HepG2 (cell line): ENCODE data around the gene FGD4. TPM values are rescaled to one million over a fixed set of nuclear protein-coding genes. Genes with fewer than 3 reads are reported as not detected.

Experiments
- CEBPG ChIP-seq: IDR thresholded peaks from 2 replicates; pipeline ENCODE4 v1.6.1; 2016
- FOXP1 ChIP-seq, 2 experiments: fragments of 450-650 bp in 1 of 2; IDR thresholded peaks; 2 replicates each; pipeline ENCODE4 v1.6.1; 2017 to 2018; ENCODE audit warnings: antibody characterized with exemption in 1 of 2
- HIVEP1 ChIP-seq: sonication (generic); formaldehyde crosslinking; IDR thresholded peaks from 2 replicates; pipeline ENCODE4 v1.4.0; 2020; ENCODE audit warnings: mild to moderate bottlenecking, missing genetic modification reagents
- KDM1A ChIP-seq: IDR thresholded peaks from 2 replicates; pipeline ENCODE4 v1.6.1; 2016; ENCODE audit warnings: missing compliant biosample characterization
- MYNN ChIP-seq: sonication (generic); formaldehyde crosslinking; IDR thresholded peaks from 2 replicates; pipeline ENCODE4 v1.4.0; 2020; ENCODE audit warnings: mild to moderate bottlenecking, low read depth, missing genetic modification reagents
- PHF21A ChIP-seq: sonication (generic); formaldehyde crosslinking; IDR thresholded peaks from 2 replicates; pipeline ENCODE4 v1.5.0; 2020; ENCODE audit warnings: mild to moderate bottlenecking, missing genetic modification reagents
- POLR2AphosphoS5 ChIP-seq: IDR thresholded peaks from 2 replicates; pipeline ENCODE4 v1.6.1; 2012; ENCODE audit warnings: low read depth, low read length
- RXRB ChIP-seq: IDR thresholded peaks from 2 replicates; pipeline ENCODE4 v1.6.1; 2016; ENCODE audit warnings: borderline replicate concordance, missing genetic modification reagents, missing compliant biosample characterization
- SIN3A ChIP-seq: IDR thresholded peaks from 2 replicates; pipeline ENCODE4 v1.6.1; 2011; ENCODE audit warnings: low read depth, mild to moderate bottlenecking, control low read depth, low read length, borderline replicate concordance
- TFDP1 ChIP-seq: IDR thresholded peaks from 2 replicates; pipeline ENCODE4 v1.6.1; 2016; ENCODE audit warnings: missing compliant biosample characterization, missing genetic modification reagents, borderline replicate concordance
- THAP11 ChIP-seq: IDR thresholded peaks from 2 replicates; pipeline ENCODE4 v1.6.1; 2016; ENCODE audit warnings: missing biosample characterization, missing genetic modification reagents
- ZFP1 ChIP-seq: IDR thresholded peaks from 2 replicates; pipeline ENCODE4 v1.6.1; 2016
- ZNF12 ChIP-seq: sonication (generic); formaldehyde crosslinking; IDR thresholded peaks from 2 replicates; pipeline ENCODE4 v1.5.0; 2020; ENCODE audit warnings: missing genetic modification reagents
- ZNF614 ChIP-seq: IDR thresholded peaks from 2 replicates; pipeline ENCODE4 v1.6.1; 2018; ENCODE audit warnings: missing biosample characterization, missing genetic modification reagents, inconsistent platforms, borderline replicate concordance
- ZNF773 ChIP-seq: sonication (generic); formaldehyde crosslinking; IDR thresholded peaks from 2 replicates; pipeline ENCODE4 v1.4.0; 2020; ENCODE audit warnings: missing genetic modification reagents, borderline replicate concordance
- ZNF777 ChIP-seq: sonication (generic); formaldehyde crosslinking; IDR thresholded peaks from 2 replicates; pipeline ENCODE4 v1.4.0; 2020; ENCODE audit warnings: missing genetic modification reagents
- ZNF792 ChIP-seq: IDR thresholded peaks from 2 replicates; pipeline ENCODE4 v1.6.1; 2016
- polyA plus RNA-seq, 8 experiments: library from polyadenylated mRNA; depleted of rRNA in 3 of 8; stranded (reverse) in 7 of 8; unstranded in 1 of 8; fragments of >200 nt; fragmentation: Illumina TruSeq in 4 of 8; extraction: Trizol in 4 of 8; gene quantifications; 2 replicates each; pipeline versions ENCODE4 v1.2.1 to v1.2.3, GENCODE V29; 2011 to 2016; ENCODE audit warnings: low read depth in 4 of 8, missing spikeins in 1 of 8, mixed read lengths in 1 of 8; ENCODE audit not compliant: insufficient read depth in 1 of 8
- total RNA-seq, 5 experiments: library from RNA; depleted of rRNA; stranded (reverse); fragments of >200 nt; fragmentation: Illumina TruSeq; extraction: Trizol; gene quantifications; 2 replicates each; pipeline ENCODE4 v1.2.3, GENCODE V29; 2016; ENCODE audit warnings: low read depth in 1 of 5
- TF ChIP-seq, protein P1 (sequence below), 2 experiments: IDR thresholded peaks; 2 replicates each; pipeline ENCODE4 v1.6.1; 2011 to 2012; ENCODE audit warnings: low read length in 2 of 2, borderline replicate concordance in 1 of 2, low read depth in 1 of 2, mild to moderate bottlenecking in 1 of 2, moderate library complexity in 1 of 2
- TF ChIP-seq, protein P2 (sequence below): sonication (generic); formaldehyde crosslinking; IDR thresholded peaks from 2 replicates; pipeline ENCODE4 v1.5.0; 2020; ENCODE audit warnings: missing genetic modification reagents, mild to moderate bottlenecking, borderline replicate concordance
- TF ChIP-seq, protein P3 (sequence below): sonication (generic); formaldehyde crosslinking; IDR thresholded peaks from 2 replicates; pipeline ENCODE4 v1.4.0; 2020; ENCODE audit warnings: missing genetic modification reagents
- TF ChIP-seq, protein P4 (sequence below): sonication (generic); formaldehyde crosslinking; IDR thresholded peaks from 2 replicates; pipeline ENCODE4 v1.4.0; 2020; ENCODE audit warnings: missing genetic modification reagents

The FGD4 gene
- total and polyA plus RNA-seq, 2 of the 13 experiments (the other 11 are each of a cell fraction or from before 2014, with no cell fraction given) = 4.6 to 6.6 TPM

- TF ChIP-seq, protein P1, sequence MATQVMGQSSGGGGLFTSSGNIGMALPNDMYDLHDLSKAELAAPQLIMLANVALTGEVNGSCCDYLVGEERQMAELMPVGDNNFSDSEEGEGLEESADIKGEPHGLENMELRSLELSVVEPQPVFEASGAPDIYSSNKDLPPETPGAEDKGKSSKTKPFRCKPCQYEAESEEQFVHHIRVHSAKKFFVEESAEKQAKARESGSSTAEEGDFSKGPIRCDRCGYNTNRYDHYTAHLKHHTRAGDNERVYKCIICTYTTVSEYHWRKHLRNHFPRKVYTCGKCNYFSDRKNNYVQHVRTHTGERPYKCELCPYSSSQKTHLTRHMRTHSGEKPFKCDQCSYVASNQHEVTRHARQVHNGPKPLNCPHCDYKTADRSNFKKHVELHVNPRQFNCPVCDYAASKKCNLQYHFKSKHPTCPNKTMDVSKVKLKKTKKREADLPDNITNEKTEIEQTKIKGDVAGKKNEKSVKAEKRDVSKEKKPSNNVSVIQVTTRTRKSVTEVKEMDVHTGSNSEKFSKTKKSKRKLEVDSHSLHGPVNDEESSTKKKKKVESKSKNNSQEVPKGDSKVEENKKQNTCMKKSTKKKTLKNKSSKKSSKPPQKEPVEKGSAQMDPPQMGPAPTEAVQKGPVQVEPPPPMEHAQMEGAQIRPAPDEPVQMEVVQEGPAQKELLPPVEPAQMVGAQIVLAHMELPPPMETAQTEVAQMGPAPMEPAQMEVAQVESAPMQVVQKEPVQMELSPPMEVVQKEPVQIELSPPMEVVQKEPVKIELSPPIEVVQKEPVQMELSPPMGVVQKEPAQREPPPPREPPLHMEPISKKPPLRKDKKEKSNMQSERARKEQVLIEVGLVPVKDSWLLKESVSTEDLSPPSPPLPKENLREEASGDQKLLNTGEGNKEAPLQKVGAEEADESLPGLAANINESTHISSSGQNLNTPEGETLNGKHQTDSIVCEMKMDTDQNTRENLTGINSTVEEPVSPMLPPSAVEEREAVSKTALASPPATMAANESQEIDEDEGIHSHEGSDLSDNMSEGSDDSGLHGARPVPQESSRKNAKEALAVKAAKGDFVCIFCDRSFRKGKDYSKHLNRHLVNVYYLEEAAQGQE (IDR thresholded peaks at IDR 0.05; ENCODE audit: borderline replicate concordance in 1 of 2, low read depth in 1 of 2, low read length in 2 of 2) = peak in 1 of 2 experiments; percentile 38; a peak in 1 of 4 replicates
- peak; percentile 76 for TF ChIP-seq POLR2AphosphoS5
- peak; percentile 86 for TF ChIP-seq CEBPG (CRISPR knock-in tag)
- TF ChIP-seq, protein P2, sequence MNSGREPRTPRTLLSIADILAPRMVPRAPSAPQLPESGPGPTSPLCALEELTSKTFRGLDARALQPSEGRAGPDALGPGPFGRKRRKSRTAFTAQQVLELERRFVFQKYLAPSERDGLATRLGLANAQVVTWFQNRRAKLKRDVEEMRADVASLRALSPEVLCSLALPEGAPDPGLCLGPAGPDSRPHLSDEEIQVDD (CRISPR knock-in tag) = no peak
- TF ChIP-seq MYNN (CRISPR knock-in tag) = no peak
- peak; percentile 68; the same call in 1 of the 2 replicates for TF ChIP-seq ZNF614
- peak; percentile 32; the same call in 1 of the 2 replicates for TF ChIP-seq FOXP1 (IDR thresholded peaks at IDR 0.05)
- peak; percentile 89 for TF ChIP-seq FOXP1 (CRISPR knock-in tag; IDR thresholded peaks at IDR 0.05)
- 0 out of 2 replicates have a peak, but pooled peaks have one; percentile 33 for TF ChIP-seq ZFP1 (CRISPR knock-in tag)
- TF ChIP-seq ZNF12 (CRISPR knock-in tag) = peak; percentile 91
- no peak for TF ChIP-seq HIVEP1 (CRISPR knock-in tag)
- no peak for TF ChIP-seq ZNF773
- peak; percentile 76; the same call in 1 of the 2 replicates for TF ChIP-seq SIN3A
- TF ChIP-seq, protein P3, sequence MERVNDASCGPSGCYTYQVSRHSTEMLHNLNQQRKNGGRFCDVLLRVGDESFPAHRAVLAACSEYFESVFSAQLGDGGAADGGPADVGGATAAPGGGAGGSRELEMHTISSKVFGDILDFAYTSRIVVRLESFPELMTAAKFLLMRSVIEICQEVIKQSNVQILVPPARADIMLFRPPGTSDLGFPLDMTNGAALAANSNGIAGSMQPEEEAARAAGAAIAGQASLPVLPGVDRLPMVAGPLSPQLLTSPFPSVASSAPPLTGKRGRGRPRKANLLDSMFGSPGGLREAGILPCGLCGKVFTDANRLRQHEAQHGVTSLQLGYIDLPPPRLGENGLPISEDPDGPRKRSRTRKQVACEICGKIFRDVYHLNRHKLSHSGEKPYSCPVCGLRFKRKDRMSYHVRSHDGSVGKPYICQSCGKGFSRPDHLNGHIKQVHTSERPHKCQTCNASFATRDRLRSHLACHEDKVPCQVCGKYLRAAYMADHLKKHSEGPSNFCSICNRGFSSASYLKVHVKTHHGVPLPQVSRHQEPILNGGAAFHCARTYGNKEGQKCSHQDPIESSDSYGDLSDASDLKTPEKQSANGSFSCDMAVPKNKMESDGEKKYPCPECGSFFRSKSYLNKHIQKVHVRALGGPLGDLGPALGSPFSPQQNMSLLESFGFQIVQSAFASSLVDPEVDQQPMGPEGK (CRISPR knock-in tag) = 0 out of 2 replicates have a peak, but pooled peaks have one; percentile 36
- TF ChIP-seq, protein P4, sequence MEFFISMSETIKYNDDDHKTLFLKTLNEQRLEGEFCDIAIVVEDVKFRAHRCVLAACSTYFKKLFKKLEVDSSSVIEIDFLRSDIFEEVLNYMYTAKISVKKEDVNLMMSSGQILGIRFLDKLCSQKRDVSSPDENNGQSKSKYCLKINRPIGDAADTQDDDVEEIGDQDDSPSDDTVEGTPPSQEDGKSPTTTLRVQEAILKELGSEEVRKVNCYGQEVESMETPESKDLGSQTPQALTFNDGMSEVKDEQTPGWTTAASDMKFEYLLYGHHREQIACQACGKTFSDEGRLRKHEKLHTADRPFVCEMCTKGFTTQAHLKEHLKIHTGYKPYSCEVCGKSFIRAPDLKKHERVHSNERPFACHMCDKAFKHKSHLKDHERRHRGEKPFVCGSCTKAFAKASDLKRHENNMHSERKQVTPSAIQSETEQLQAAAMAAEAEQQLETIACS (CRISPR knock-in tag) = no peak
- 0 out of 2 replicates have a peak, but pooled peaks have one; percentile 16 for TF ChIP-seq KDM1A (CRISPR knock-in tag)
- no peak for TF ChIP-seq ZNF777
- TF ChIP-seq TFDP1 (CRISPR knock-in tag) = peak; percentile 35; the same call in 1 of the 2 replicates
- TF ChIP-seq PHF21A (CRISPR knock-in tag) = peak; percentile 85
- TF ChIP-seq RXRB (CRISPR knock-in tag) = peak; percentile 81; the same call in 1 of the 2 replicates
- TF ChIP-seq ZNF792 (CRISPR knock-in tag) = peak; percentile 66; the same call in 1 of the 2 replicates
- peak; percentile 57 for TF ChIP-seq THAP11 (CRISPR knock-in tag)
These were observed 134.7 kb downstream of the FGD4 start (continued) for GRCh38 chr12:32533971-32534590.
